OCI-LY7 (cell line): ENCODE data around the gene MCTP2. TPM values are rescaled to one million over a fixed set of nuclear protein-coding genes. Genes with fewer than 3 reads are reported as not detected.
A peak's percentile ranks its signal among the peaks of the same experiment; 100 is the strongest.

ENCODE experiments used
- BruUV-seq: library from RNA; stranded (reverse); fragments of 400-500 nt; replicated peaks from 2 replicates; lab custom pipeline; 2021; lab: Mats Ljungman, UMichigan
- CTCF ChIA-PET: fragments of 300-600 bp; sonication (Branson Sonifier 250); formaldehyde crosslinking; loops from one replicate; lab custom pipeline; 2022; ENCODE audit warnings: antibody characterized with exemption; ENCODE audit not compliant: unreplicated experiment; lab: Charles Lee
- POLR2A ChIA-PET: fragments of 300-600 bp; sonication (Branson Sonifier 250); formaldehyde crosslinking; loops from one replicate; lab custom pipeline; 2022; ENCODE audit warnings: antibody characterized with exemption; lab: Charles Lee
- DNase-seq: peaks from one replicate; pipeline ENCODE4 v3.0.0-alpha.2; 2015; ENCODE audit warnings: low spot score
- H2AFZ ChIP-seq: fragments of 200-600 bp; sonication (generic), shearing (Covaris generic); 2 replicates; pipeline ENCODE4 v1.6.1; 2014; ENCODE audit warnings: mild to moderate bottlenecking, antibody characterized with exemption, low read length, moderate library complexity
- H3K27ac ChIP-seq: fragments of 200-600 bp; sonication (generic); 2 replicates; pipeline ENCODE4 v1.5.1; 2014; ENCODE audit warnings: mixed run types, low read depth, mild to moderate bottlenecking, moderate library complexity, low read length, inconsistent platforms; ENCODE audit not compliant: poor library complexity, severe bottlenecking
- H3K36me3 ChIP-seq: fragments of 200-600 bp; sonication (generic); 2 replicates; pipeline ENCODE4 v1.6.1; 2014; ENCODE audit warnings: mild to moderate bottlenecking, antibody characterized with exemption, low read length, moderate library complexity, mixed read lengths; ENCODE audit not compliant: insufficient read depth
- H3K4me1 ChIP-seq: fragments of 200-600 bp; sonication (generic); 2 replicates; pipeline ENCODE4 v1.5.1; 2014; ENCODE audit warnings: mild to moderate bottlenecking, low read length; ENCODE audit not compliant: insufficient read depth, poor library complexity, severe bottlenecking
- H3K4me2 ChIP-seq: fragments of 200-600 bp; sonication (generic); 2 replicates; pipeline ENCODE4 v1.6.1; 2014; ENCODE audit warnings: mild to moderate bottlenecking, low read length
- H3K4me3 ChIP-seq: fragments of 200-600 bp; sonication (generic); 2 replicates; pipeline ENCODE4 v1.5.1; 2014; ENCODE audit warnings: mild to moderate bottlenecking, low read depth, low read length; ENCODE audit not compliant: poor library complexity, severe bottlenecking
- H3K79me2 ChIP-seq: fragments of 200-600 bp; sonication (generic); 2 replicates; pipeline ENCODE4 v1.6.1; 2016; ENCODE audit warnings: low read depth, mild to moderate bottlenecking, low read length, moderate library complexity, mixed read lengths; ENCODE audit not compliant: insufficient read depth
- H3K9me2 ChIP-seq: fragments of 200-600 bp; sonication (generic); 2 replicates; pipeline ENCODE4 v1.6.1; 2016; ENCODE audit warnings: mild to moderate bottlenecking, low read length, mixed read lengths; ENCODE audit not compliant: insufficient read depth
- H3K9me3 ChIP-seq: fragments of 200-600 bp; sonication (generic); 2 replicates; pipeline ENCODE4 v1.6.1; 2014; ENCODE audit warnings: mild to moderate bottlenecking, mixed run types, low read length, mixed read lengths
- H4K20me1 ChIP-seq: fragments of 200-600 bp; sonication (generic); 2 replicates; pipeline ENCODE4 v1.6.1; 2014; ENCODE audit warnings: mild to moderate bottlenecking, antibody characterized with exemption, low read length, moderate library complexity, mixed read lengths; ENCODE audit not compliant: insufficient read depth
- EZH2phosphoT487 ChIP-seq: fragments of 200-600 bp; sonication (generic); IDR thresholded peaks from 2 replicates; pipeline ENCODE4 v1.6.1; 2018; ENCODE audit warnings: low read depth, borderline replicate concordance, mild to moderate bottlenecking, mixed run types, antibody characterized with exemption, low read length, moderate library complexity, mixed read lengths
- intact Hi-C: fragments of 100-400 bp; cut with micrococcal nuclease; formaldehyde crosslinking; loops from one replicate; pipeline ENCODE4 v1.10.0; 2022; ENCODE audit not compliant: unreplicated experiment
- total RNA-seq, 2 experiments: library from RNA; depleted of rRNA in 1 of 2; stranded (reverse); fragments of >200 nt in 1 of 2; shearing (Covaris generic) in 1 of 2; gene quantifications; 2 replicates each; pipeline ENCODE4 v1.2.3, GENCODE V29; 2014 to 2022
- TF ChIP-seq, protein P1 (sequence below): fragments of 200-600 bp; sonication (generic); conservative IDR thresholded peaks from 2 replicates; pipeline ENCODE4 v1.5.1; 2014; ENCODE audit warnings: mild to moderate bottlenecking, antibody characterized with exemption, low read length, moderate library complexity, mixed read lengths

The MCTP2 gene
- total RNA-seq, 2 experiments from 2014 or later = 73.2 to 90.6 TPM

DNA sequence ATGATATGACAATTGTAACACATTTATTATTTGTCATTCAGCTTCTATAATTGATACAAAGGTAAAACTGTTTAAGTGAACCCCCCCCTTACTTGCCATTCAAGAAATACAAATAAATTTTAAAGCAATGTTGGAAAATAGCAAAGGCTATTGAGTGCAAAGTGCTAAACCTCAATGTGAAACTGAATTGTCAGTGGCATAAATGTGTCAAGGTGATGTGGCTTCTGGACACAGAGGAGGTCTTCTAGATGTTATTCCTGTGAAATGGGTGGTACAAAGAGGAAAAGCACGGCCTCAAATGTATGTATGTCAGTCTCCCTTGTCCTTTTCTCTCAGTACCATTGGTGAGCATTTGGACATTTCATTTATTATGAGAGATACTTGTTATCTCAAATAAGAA lies 149.4 kb downstream of the MCTP2 start:
- no peaks in the 10 kb centered on the region for H3K9me3 ChIP-seq
- no peak overlapping the region for H3K27ac ChIP-seq
- no peaks in the 10 kb centered on the region for H4K20me1 ChIP-seq
- H3K4me2 ChIP-seq = no peak overlapping the region
- H3K9me2 ChIP-seq = no peaks in the 10 kb centered on the region
- H3K36me3 ChIP-seq = peaks cover 45% of the 10 kb centered on the region
- ChIA-PET POLR2A (interaction anchor here (0.8 to 1.5 kb wide), 3 partner anchors 22 to 49 kb away, joined by 3 to 4 read pairs (median 3); no protein-coding TSS in a partner anchor), CTCF (no interaction called here)
- intact Hi-C loops = no loop called here
- H3K4me3 ChIP-seq = no peak overlapping the region
- no peaks in the 10 kb centered on the region for H3K79me2 ChIP-seq
- H2AFZ ChIP-seq = no peak overlapping the region
- DNase-seq = no peak
- TF ChIP-seq, protein P1, sequence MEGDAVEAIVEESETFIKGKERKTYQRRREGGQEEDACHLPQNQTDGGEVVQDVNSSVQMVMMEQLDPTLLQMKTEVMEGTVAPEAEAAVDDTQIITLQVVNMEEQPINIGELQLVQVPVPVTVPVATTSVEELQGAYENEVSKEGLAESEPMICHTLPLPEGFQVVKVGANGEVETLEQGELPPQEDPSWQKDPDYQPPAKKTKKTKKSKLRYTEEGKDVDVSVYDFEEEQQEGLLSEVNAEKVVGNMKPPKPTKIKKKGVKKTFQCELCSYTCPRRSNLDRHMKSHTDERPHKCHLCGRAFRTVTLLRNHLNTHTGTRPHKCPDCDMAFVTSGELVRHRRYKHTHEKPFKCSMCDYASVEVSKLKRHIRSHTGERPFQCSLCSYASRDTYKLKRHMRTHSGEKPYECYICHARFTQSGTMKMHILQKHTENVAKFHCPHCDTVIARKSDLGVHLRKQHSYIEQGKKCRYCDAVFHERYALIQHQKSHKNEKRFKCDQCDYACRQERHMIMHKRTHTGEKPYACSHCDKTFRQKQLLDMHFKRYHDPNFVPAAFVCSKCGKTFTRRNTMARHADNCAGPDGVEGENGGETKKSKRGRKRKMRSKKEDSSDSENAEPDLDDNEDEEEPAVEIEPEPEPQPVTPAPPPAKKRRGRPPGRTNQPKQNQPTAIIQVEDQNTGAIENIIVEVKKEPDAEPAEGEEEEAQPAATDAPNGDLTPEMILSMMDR = no peak
- no peak for TF ChIP-seq EZH2phosphoT487
- BruUV-seq = no TSS peak
- H3K4me1 ChIP-seq = peaks cover 17% of the 10 kb centered on the region

DNA sequence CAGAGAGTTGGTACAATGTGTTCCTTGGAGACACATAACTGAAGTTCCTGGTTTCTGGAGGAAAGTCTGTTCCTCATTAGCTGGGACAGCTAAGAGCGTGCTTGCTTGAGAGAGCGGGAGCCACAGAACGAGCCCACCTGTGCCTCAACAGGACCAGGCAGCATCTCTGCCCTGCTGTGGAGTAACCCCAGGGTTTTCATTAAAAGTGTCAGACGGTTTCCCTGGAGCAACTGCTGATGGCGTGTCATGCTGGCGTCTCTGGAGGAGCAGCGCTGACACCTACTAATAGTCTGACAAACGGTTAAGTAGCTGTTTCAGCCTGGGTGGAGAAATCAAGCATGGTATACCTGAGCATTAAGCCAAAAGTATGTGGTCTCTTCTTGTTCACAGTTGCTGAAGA lies 150.0 kb downstream of the MCTP2 start:
- CTCF ChIA-PET = no interaction called here
- no TSS peak for BruUV-seq
- H3K79me2 ChIP-seq = no peaks in the 10 kb centered on the region
- H3K4me1 ChIP-seq = peaks cover 17% of the 10 kb centered on the region
- intact Hi-C loops = no loop called here
- no peak for DNase-seq
- no peak overlapping the region for H3K4me2 ChIP-seq
- no peak overlapping the region for H2AFZ ChIP-seq
- H3K4me3 ChIP-seq = no peak overlapping the region
- no peaks in the 10 kb centered on the region for H4K20me1 ChIP-seq
- POLR2A ChIA-PET = interaction anchor here (1.5 kb wide), 1 partner anchor 23 kb away, joined by 3 read pairs; no protein-coding TSS in a partner anchor
- peaks cover 46% of the 10 kb centered on the region for H3K36me3 ChIP-seq
- no peak overlapping the region for H3K27ac ChIP-seq
- no peak for TF ChIP-seq EZH2phosphoT487
- TF ChIP-seq, protein P1 = no peak
- no peaks in the 10 kb centered on the region for H3K9me2 ChIP-seq
- H3K9me3 ChIP-seq = no peaks in the 10 kb centered on the region

DNA sequence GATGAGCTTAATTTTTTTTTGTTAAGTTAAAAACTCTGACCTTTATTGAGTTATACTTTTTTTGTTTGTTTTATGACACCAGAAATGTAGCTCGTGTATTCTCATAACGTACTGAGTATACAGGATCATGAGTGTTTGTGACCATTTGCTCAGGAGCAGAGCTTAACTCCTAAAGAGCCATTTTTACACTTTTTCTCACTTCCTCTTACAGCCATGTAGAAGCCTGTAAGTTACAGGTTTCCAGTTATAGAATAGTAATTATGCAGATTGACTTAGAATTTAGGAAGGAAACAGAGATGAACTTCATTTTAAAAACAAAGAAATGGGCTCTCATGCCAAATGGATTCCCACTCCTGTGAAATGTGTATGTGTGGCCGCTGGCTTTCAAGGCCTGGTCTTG lies 151.7 kb downstream of the MCTP2 start:
- ChIA-PET CTCF (interaction anchor here (0.9 kb wide), 1 partner anchor 75 kb away, joined by 3 read pairs; no protein-coding TSS in a partner anchor), POLR2A (interaction anchor here (0.7 to 0.9 kb wide), 3 partner anchors 17 to 92 kb away, joined by 3 to 4 read pairs (median 3); no protein-coding TSS in a partner anchor)
- Histone ChIP-seq H4K20me1 (no peaks in the 10 kb centered on the region), H3K27ac (peak overlapping the region; percentile 42), H3K36me3 (peaks cover 57% of the 10 kb centered on the region), H3K9me2 (no peaks in the 10 kb centered on the region), H3K4me3 (peak overlapping the region; percentile 17), H3K4me2 (peak overlapping the region; percentile 58), H3K9me3 (no peaks in the 10 kb centered on the region), H3K4me1 (peaks cover 34% of the 10 kb centered on the region), H3K79me2 (no peaks in the 10 kb centered on the region), H2AFZ (no peak overlapping the region)
- TF ChIP-seq, protein P1 = no peak
- no peak for TF ChIP-seq EZH2phosphoT487
- DNase-seq = peak; percentile 63
- no TSS peak for BruUV-seq
- intact Hi-C loops = no loop called here
